Measurements from ENCODE around the gene TSSK6.
"Not testable (repeated sequence)": the region's sequence is repeated elsewhere in the genome, so short reads cannot be mapped to it uniquely, and the experiment has no call there.

The TSSK6 gene

DNA sequence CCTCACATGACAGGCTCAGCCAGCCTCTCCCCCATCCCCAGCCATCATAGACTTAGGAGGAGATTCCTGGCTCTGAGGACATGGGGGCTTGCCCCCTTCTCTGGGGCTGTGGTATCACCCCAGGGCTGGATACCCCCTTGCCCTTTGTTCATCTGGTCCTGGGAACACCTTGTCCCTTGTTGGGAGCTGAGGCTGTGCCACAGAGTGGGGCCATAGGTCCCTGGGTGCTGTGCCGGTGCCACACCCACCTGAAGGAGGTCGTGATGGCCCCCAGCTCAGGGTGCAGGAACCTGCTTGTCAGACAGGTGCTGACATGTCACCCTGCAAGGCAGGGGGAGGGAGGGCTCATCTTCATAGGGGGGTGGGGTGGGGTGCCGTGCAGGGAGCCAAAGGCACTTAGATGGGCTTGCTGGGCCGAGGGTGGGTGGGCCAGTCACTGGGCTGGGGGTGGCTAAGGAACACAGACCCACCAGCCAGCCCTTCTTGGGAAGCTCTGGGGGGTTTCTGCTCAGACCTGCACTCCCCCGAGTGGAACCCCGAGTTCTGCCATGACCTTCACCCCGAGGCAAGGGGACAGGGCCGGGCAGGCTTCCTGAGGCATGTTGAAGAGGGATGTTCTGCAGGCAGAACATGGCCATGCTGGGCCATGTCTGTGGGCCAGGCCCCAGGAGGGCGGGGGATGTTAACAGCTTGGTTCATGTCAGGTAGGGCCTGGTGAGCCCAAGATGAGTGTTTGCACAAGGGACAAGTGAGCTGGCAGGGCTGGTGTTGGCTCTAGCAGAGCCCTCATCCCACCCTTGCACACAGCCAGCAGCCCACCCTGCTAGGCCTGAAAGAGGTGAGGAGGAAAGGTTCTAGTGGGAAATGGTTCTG, 28.0 kb downstream of the TSSK6 start:
- no peak for DNase-seq

DNA sequence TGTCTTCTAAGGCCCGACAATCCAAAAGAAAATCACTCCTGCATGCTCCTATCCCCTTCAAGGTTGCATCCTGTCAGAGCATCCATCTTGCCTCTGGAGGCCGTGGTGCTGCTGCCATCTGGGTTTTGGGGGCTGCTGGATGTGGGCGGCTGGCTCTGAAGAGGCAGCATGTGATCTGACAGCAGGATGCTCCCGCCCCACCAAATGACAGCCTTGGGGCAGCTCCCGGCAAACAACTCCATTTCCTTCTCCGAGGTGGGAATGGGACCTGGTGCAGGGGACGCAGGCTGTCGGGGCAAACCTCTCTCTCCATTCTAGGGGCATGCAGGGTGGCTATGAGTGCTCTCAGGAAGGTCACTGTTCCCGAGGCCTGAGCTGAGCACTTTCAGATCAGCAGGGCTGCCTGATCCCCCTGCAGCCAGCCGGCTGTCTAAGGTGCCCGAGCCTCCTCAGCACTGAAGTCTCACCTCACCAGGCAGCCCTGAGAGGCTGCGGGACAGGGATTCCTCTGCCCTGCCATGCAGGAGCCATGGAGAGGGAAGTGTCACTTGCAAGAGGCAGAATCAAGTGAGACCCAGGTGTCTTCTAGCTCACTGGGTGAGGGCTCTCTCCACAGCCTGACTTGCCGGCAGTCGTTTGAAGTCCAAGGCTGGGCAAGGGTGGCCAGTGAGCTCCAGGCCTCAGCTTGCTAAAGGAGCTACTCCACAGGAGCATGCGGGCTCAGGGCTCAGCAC, 28.8 kb downstream of the TSSK6 start:
- DNase-seq = no peak

DNA sequence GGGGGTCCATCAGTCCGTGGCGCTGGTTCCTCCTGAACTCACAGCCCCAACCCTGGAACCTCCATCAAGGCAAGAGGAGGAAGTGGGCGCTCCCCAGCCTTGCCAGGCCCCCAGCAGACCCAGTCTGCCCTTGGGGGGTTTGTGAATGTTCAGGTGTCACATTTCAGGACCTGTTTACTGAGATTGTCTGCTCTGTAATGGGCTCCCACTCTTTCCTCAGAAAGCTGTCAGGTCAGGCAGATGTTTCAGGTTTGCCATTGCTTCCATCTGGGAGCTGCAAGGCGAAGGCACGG, 29.4 kb downstream of the TSSK6 start:
- DNase-seq = no peak

DNA sequence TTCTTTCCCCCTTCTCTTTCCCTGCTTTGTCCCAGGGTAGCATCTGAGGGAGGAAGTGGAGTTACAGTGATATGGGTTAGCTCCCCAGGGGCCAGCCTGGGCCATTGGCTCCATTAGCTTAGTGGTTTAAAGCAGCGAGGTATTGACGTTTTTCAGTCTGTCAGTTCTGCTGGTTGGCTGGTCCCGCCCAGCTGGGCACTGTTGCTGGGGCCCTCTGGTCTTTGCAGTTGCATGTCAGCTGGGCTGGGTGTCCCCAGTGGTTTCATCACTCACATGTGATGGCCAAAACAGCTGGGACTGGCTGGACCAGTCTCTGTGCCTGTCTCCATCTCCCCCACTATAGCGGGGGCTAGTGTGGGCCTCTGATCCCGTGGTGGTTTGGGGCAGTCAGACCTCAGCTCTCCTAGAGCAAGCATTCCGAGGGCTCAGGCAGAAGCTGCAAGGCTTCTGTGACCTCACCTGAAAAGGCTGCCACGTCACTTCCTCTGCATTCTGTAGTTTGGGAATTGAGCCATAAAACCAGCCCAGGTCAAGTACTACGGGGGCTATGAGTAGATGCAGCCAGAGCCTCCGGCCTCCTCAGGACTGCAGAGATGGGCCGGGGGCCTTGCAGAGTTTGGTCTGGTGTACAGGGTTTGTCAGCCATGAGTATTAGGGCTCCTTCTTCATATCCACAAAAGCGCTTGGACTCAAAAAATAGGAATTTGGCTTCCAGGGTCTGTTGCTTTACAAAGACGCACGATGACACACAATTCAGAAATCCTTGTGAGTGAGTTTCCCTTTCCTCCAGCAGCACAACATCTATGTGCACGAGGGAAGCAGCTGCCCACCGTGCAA, 30.0 kb downstream of the TSSK6 start:
- no peak for DNase-seq

DNA sequence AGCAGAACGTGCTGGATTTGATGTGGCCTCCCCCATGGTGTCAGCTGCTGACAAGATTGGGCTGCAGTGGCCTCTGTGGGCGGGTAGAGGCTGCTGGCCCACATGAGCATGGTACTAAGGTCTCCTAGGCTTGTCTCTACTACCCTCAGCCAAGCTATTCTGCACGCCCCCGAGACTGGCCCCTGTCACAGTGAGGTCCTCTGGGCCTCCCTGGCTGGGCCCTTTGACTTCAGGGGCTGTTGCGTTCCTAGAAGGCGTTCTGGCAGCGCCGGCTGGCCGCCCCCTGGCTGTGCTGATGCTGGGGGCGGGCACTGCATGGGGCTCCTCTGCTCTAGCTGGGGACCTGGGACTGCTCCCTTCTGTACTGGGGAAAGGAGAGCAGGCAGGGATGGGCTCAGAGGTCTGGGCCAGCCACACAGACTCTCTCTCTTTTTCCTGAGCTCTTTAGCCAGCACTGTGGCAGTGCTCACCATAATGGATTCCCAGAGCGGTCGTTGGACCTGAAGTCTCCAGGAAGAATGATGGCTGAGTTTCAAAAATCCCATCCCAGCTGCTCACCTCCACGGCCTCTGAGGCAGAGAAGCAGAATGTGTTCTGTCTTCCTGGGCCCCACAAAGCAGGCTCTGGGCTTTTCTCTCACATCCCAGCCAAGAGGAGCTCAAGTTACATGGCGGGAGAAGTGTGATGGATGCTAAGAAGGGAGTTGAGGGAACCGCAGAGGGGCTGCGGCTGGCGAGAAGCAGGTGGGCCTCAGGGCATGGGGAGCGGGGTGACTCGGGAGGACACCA, 32.3 kb downstream of the TSSK6 start:
- DNase-seq = peak; percentile 56

DNA sequence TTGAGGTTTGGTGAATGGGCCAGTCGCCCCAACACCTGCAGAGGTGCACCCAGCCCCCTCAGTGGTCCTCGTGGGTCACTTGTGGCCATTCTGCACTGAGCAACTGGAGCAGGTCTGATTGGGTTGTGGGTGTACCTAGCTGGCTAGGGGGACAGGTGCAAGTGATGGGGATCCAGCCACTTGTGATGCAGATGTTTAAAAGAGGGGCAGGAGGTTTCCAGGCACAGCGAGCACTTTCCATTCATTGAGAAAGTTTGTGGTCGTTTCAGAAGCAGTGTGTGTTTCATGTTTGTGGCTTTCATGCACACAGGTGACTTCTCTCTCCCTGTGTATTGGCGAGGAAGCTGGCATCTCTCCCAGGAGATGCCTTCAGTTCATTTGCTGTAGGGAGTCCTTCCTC, 34.7 kb downstream of the TSSK6 start:
- no peak for DNase-seq

DNA sequence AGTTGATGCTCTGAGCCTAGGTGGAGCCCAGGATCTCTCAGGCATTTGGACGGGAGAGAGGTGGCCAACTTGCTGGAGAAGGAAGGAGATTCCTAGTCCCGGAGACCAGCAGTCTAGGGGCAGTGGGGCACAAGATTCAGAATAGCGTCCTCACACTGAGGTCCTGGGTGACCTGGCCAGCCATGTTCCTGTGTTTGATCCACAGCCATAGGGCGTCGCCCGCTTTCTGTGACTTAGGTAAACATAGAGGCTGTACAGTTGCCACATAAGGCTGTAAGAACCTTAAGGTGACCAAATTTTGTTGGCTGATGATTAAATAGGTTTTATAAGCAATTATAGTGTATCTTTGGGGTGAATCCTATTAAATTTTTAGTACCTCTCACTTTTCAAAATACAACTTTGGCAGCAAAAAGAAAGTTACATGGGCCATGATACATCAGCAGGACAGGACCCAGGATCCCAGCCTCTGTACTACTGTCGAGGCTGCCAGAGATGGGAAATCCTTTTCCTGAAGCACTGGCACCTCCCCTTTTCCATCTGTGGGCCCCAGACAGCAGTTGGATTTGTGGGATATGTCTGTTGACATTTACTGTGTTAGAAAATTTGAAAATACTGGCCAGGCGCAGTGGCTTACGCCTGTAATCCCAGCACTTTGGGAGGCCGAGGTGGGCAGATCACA, 37.5 kb downstream of the TSSK6 start:
- DNase-seq = no peak

DNA sequence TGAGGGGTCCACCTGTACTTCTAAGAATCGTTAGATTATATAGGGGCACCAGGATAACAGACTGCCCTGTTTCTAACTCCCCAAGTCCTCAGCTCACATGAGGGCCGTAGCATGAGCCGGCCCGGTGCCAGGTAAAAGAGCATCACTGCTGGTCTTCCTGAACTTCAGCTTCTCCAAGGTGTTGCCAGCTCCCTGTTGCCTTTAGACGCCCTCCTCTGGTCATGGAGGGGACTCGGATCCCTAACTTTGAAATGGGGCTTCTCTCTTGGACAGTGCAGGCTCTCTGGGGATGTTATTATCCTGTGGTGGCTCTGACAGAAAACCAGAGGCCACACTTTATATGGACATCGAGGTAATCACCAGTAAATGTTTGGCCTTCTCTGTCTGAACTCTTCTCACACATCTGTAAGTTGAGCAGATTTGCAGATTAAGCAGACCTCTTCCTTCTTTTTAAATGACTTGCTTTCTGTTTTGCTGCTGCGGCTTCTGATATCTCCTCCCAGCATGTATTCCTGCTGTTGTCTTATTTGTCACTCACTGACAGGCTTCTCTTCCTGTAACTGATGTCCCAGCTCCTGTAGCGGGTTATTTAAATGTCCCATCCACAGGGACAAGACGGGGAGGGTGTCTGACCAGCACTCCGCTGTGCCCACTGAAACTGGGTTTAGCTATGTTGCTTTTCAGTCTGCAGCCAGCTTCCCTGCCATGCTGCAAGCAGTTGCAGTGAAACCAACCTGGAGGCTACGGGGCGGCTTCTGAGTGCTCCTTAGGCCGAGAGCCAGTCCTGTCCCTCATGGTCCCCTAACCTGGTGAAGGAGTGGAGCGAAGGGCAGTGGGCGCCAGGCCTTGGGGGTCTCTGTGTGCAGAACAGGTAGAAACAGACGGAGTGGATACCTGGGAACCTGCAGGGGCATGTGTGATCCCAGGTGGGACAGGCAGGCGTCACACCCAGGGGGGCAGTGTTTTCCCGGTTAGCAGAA, 39.2 kb downstream of the TSSK6 start:
- DNase-seq = no peak

DNA sequence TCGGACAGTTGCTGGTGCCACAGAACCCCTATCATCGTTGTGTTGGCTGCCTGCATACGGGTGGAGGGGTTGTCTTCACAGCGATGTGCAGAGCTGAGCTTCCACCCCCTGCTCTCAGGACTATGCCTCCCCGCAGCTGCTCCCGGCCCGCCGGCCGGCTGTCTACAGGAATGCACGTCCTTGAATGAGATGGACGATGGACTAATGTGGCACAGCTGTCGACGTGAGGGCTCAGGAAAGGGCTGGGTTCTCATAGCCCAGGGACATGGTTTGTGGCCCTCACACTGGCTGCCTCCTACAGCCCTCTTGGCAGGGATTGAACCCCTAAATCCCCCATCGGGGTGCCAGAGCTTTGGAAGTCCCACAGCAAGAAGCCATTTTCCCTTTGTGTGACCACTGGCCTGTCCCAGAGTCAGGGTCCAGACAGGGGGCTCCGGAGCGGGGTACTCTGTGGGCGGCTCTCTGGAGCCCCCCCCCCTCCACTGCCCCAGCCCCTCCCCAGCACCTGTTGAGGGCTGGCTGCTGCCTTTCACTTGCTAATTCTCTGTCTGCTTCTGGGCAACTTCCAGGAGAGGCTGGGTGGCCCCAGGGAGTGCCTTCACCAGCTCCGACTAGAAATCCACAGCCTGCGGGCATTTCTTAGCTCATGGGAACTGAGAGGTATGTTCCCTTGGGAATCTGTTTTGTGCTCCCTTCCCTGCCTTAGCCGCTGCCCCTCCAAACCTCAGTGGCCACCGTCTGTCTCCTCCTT, 40.2 kb downstream of the TSSK6 start:
- no peak for DNase-seq

DNA sequence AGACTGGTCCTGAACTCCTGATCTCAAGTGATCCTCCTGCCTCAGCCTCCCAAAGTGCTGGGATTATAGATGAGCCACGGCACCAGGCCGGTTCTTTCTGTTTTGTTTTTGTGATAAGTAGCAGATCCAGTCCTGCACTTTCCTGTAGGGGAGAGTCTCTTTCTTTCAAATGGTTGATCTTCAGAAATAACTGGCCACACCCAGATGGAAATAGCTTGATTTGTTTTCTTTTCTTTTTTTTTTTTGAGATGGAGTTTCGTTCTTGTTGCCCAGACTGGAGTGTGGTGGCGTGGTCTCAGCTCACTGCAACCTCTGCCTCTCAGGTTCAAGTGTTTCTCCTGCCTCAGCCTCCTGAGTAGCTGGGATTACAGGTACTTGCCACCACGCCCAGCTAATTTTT, 43.2 kb downstream of the TSSK6 start:
- not testable (repeated sequence) for DNase-seq

DNA sequence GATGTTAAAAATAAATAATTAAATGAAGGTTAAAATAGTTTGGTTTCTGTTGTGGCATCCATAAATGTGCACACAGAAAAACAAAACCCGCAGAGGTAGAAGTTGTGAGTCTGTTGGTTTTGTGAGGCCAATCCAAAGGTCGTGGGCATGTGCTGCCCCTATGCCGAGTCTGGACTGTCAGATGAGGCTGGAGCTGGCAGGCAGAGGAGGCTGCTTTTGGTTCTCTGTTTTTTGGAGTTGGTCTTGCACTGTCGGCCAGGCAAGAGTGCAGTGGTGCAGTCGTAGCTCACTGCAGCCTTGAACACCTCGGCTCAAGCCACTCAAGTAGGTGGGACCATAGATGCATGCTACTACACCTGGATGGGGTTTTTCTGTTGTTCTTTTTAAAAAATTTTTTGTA, 43.7 kb downstream of the TSSK6 start:
- no peak for DNase-seq

DNA sequence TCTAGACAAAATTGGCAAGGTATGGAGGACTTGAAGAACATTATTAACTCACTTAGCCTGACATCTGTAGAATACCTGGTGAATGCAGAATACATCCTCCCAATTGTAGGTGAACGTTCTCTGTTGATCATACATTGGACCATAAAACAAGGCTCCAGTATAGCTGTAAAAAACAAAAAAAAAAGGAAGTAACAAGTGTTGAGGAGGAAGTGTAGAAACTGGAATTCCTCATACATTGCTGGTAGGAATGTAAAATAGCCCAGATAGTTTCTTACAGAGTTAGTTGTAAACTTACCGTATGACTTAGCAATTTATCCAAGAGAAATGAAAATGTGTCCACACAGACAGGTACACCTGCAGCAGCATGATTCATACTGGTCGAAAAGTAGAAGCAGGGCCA, 44.8 kb downstream of the TSSK6 start:
- no peak for DNase-seq

DNA sequence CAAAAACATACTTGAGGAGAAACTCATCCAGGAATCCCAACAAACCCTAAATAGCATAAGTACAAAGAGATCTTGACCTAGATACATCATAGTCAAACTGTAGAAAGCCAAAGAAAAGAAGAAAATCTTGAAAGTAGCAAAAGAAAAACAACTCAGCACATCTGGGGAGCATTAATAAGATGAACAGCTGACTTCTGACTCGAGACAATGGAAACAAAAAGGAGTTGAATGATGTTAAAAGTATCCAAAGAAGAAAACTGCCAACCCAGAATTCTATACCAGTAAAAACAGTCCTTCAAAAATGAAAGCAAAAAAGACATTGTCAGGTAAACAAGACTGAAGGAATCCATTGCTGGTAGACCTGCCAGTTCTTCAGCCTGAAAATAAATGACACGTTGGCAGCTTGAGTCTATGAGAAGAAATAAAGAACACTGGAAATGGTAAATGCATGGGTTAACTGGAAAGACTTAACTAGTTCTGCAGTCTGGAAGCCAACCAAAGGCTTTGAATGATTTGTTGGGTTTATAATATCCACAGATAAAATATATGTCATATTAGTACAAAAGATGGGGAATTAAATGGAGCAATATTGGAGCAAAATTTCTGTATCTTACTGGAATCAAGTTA, 46.8 kb downstream of the TSSK6 start:
- DNase-seq = no peak

DNA sequence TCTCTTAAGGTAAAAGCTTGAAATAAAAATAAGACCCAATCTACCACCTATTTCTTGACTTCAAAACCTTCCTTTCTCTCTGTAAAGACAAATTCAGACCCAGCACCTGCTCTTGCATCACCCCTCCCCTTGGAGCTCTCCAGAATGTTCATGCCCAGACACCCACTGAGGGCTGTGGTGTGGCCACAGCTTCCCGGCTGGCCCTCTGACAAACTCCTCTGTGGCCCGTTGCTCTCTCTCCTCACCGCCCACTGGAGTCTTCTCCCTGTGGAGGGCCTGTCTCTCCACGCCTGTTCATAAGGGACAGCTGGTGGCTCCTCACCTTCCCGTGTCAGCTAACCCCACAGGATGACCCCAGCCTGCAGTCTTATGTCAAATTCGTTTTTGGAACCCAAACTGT, 49.1 kb downstream of the TSSK6 start:
- DNase-seq = no peak

DNA sequence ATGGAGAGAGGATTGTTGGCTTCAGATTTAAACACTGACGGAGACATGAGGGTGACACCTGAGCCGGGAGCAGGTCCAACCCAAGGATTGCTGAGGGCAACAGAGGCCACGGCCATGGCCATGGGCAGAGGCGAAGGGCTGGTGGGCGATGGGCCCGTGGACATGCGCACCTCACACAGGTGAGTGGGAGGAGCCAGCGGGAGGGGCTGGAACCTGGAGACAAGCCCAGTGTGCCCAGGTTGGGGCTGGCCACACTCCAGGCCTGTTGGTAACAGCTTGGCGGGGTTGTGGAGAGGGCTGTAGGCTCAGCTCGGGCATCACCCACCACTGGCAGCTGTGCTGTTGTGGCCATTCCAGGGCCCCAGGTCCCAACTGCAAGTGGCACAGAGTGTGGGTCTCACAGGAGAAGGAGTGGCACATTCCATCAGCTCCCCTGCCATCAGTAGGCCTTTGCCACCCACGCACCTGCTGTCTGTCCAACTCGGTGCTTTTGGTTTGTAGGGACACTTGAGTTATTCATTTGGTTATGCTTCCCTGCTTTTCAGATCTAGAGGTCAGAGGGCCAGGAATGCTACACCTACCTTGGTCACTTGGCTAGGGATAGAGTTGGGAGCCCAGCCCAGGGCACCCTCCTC, 49.8 kb downstream of the TSSK6 start:
- DNase-seq = no peak

DNA sequence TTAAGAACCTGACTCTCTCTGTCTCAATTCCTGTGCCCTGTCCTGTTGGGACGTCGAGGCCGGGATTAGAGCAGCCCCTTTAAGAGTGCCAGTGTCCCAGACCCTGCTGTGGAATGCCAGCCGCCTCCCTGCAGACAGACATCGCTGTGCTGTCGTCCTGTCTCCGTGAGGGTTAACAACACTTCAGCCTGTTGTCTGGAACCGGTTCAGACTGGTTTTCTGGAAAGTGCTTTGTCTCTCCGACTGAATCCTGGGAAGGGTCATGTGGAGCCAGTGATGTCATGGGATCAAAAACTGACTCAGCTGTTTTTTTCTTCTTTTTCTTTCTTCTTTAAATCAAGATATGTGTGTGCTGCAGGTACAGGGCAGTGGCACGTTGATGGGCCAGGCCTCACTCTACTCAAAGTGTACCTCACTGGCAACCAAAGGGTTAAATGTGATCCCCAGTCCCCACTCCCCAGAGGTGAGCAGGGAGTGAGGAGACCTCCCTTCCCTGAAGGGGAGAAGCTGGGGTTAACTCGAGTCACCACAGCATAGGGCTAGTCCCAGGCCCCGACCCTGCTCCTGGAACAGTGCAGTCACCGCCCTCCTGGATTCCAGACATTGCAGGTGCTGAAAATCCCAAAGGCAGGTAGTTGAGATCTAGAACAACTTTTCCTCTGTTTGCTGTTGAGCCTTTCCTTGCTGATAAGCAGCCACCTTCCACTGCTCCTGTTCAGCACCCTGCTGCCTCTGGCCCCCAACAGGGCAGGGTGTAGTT, 50.8 kb downstream of the TSSK6 start:
- DNase-seq = peak; percentile 51

All from right kidney (tissue), 1 donor.